ENCODE data around the gene POLDIP3.

- TF ChIP-seq, protein P1, sequence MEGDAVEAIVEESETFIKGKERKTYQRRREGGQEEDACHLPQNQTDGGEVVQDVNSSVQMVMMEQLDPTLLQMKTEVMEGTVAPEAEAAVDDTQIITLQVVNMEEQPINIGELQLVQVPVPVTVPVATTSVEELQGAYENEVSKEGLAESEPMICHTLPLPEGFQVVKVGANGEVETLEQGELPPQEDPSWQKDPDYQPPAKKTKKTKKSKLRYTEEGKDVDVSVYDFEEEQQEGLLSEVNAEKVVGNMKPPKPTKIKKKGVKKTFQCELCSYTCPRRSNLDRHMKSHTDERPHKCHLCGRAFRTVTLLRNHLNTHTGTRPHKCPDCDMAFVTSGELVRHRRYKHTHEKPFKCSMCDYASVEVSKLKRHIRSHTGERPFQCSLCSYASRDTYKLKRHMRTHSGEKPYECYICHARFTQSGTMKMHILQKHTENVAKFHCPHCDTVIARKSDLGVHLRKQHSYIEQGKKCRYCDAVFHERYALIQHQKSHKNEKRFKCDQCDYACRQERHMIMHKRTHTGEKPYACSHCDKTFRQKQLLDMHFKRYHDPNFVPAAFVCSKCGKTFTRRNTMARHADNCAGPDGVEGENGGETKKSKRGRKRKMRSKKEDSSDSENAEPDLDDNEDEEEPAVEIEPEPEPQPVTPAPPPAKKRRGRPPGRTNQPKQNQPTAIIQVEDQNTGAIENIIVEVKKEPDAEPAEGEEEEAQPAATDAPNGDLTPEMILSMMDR (conservative IDR thresholded peaks at IDR 0.05; ENCODE audit: low read depth, low read length) = no peak
- TF ChIP-seq MAZ (IDR thresholded peaks at IDR 0.05; ENCODE audit: borderline replicate concordance, low read depth, low read length) (no peak), RFX5 (IDR thresholded peaks at IDR 0.05; ENCODE audit: low read depth, low read length) (no peak), CEBPB (IDR thresholded peaks at IDR 0.05; ENCODE audit: low read depth, low read length) (no peak), POLR2A (IDR thresholded peaks at IDR 0.05; ENCODE audit: low read depth, low read length) (no peak), CHD1 (IDR thresholded peaks at IDR 0.05; ENCODE audit: low read depth, low read length) (no peak), USF2 (IDR thresholded peaks at IDR 0.05; ENCODE audit: low read depth, low read length) (no peak), BHLHE40 (IDR thresholded peaks at IDR 0.05; ENCODE audit: low read depth, low read length) (no peak), SMC3 (IDR thresholded peaks at IDR 0.05; ENCODE audit: low read depth, low read length) (no peak), MAFK (IDR thresholded peaks at IDR 0.05; ENCODE audit: low read depth, low read length) (no peak), RAD21 (IDR thresholded peaks at IDR 0.05; ENCODE audit: low read length) (no peak)
- TF ChIP-seq, protein P2, sequence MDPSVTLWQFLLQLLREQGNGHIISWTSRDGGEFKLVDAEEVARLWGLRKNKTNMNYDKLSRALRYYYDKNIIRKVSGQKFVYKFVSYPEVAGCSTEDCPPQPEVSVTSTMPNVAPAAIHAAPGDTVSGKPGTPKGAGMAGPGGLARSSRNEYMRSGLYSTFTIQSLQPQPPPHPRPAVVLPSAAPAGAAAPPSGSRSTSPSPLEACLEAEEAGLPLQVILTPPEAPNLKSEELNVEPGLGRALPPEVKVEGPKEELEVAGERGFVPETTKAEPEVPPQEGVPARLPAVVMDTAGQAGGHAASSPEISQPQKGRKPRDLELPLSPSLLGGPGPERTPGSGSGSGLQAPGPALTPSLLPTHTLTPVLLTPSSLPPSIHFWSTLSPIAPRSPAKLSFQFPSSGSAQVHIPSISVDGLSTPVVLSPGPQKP (IDR thresholded peaks at IDR 0.05; ENCODE audit: borderline replicate concordance, low read depth, low read length) = no peak
These were observed 30.8 kb upstream of the POLDIP3 start for GRCh38 chr22:42645341-42645937.
